ENCODE results near the gene PRSS57.

- TF ChIP-seq EZH2 (IDR thresholded peaks at IDR 0.05; ENCODE audit: low read length, missing control alignments) (no peak), CTCF (conservative IDR thresholded peaks at IDR 0.05 in 1 of 2, IDR thresholded peaks at IDR 0.05 in 1 of 2; ENCODE audit: low read depth in 1 of 2, low read length in 2 of 2) (no peak)
These were observed 56.4 kb downstream of the PRSS57 start for GRCh38 chr19:638906-639252.
